Measurements from ENCODE around the gene SLC25A29.

DNA sequence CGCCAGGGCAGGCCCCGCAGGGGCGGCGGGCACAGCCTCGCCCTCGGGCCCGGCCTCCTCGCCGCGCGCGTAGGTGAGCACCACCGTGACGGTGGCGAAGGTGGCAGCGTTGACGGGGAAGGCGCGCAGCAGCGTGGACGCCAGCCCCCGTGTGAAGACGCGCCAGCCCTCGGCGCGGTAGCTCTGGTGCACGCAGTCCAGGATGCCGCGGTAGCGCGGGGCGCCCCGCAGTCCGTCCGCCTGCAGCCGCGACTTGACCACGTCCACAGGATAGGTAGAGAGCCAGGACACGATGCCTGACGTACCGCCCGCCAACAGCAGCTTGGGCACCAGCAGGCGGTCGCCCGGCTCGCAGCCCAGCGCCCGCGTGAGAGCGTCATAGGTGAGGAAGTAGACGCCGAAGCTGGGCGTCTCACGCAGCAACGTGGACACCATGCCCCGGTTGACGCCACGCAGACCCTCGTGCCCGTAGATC lies 13.9 kb downstream of the SLC25A29 start:
- TF ChIP-seq FOXP2 (optimal IDR thresholded peaks at IDR 0.05; ENCODE audit: borderline replicate concordance, extremely low read depth, extremely low read length, insufficient read depth) = no peak
- TF ChIP-seq POLR2AphosphoS5 (IDR thresholded peaks at IDR 0.05; ENCODE audit: low read depth, low read length) = no peak
- TF ChIP-seq, protein P1, sequence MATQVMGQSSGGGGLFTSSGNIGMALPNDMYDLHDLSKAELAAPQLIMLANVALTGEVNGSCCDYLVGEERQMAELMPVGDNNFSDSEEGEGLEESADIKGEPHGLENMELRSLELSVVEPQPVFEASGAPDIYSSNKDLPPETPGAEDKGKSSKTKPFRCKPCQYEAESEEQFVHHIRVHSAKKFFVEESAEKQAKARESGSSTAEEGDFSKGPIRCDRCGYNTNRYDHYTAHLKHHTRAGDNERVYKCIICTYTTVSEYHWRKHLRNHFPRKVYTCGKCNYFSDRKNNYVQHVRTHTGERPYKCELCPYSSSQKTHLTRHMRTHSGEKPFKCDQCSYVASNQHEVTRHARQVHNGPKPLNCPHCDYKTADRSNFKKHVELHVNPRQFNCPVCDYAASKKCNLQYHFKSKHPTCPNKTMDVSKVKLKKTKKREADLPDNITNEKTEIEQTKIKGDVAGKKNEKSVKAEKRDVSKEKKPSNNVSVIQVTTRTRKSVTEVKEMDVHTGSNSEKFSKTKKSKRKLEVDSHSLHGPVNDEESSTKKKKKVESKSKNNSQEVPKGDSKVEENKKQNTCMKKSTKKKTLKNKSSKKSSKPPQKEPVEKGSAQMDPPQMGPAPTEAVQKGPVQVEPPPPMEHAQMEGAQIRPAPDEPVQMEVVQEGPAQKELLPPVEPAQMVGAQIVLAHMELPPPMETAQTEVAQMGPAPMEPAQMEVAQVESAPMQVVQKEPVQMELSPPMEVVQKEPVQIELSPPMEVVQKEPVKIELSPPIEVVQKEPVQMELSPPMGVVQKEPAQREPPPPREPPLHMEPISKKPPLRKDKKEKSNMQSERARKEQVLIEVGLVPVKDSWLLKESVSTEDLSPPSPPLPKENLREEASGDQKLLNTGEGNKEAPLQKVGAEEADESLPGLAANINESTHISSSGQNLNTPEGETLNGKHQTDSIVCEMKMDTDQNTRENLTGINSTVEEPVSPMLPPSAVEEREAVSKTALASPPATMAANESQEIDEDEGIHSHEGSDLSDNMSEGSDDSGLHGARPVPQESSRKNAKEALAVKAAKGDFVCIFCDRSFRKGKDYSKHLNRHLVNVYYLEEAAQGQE (IDR thresholded peaks at IDR 0.05; ENCODE audit: insufficient read depth in 1 of 2, low read depth in 2 of 2, low read length in 2 of 2) = no peak
- no peak for TF ChIP-seq SIN3A (IDR thresholded peaks at IDR 0.05; ENCODE audit: borderline replicate concordance, insufficient read depth, low read length)
- TF ChIP-seq TAF1 (IDR thresholded peaks at IDR 0.05; ENCODE audit: borderline replicate concordance, insufficient read depth, low read length) = no peak
